Activated CD8-positive, alpha-beta memory T cell treated with anti-CD3 and anti-CD28 coated beads for 4 hours (primary cell): ENCODE data around the gene CDRT4.
"Not testable (repeated sequence)": the region's sequence is repeated elsewhere in the genome, so short reads cannot be mapped to it uniquely, and the experiment has no call there.

ENCODE experiments used
- DNase-seq, 2 donors: peaks; one replicate each; pipeline ENCODE4 v3.0.0-alpha.2; 2020; ENCODE audit warnings: low read depth in 2 of 2

The CDRT4 gene

GRCh38 chr17:15456972-15457722, 10.3 kb downstream of the CDRT4 start:
- no peak for DNase-seq

- DNase-seq, result no peak
Measured at GRCh38 chr17:15456496-15456895, 10.9 kb downstream of the CDRT4 start.

DNA sequence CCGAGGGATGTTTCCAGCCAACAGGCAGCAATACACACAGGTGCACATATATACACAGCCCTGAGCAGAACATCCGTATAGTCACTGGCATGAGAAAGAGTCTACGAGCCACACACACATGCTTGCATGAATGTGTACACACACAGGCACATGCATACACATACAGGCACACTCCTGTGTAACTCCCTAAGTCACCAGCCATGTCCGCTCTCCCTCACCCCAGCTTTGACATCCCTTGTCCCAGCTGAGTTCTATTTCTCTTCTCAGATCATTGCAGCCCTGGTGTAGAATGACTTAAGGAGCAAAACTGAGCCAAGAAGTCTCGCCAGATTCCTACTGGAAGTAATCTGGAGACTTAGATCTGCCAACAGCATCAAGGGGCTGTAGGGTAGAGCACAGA, 13.1 kb downstream of the CDRT4 start:
- no peak for DNase-seq

GRCh38 chr17:15453782-15454181, 13.6 kb downstream of the CDRT4 start:
- DNase-seq, result no peak

GRCh38 chr17:15453246-15453645, 14.2 kb downstream of the CDRT4 start:
- DNase-seq, result no peak

GRCh38 chr17:15452746-15453145, 14.7 kb downstream of the CDRT4 start:
- DNase-seq, result no peak

DNA sequence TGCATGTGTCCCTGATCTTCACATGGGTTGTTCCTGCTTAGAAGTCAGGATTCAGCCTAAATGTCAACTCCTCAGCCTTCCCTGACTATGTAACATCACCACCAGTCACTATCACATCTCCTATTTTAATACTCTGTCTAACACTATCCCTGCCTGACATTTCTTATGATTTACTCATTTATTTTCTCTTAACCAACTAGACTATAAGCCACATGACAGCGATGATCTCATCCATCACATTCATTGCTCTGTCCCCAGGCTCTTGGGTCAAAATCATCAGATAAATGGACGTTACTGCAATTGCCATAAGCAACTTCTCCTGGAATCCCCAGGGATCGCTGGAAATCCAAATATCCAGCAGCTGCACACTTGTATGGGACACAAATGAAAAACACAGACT, 15.7 kb downstream of the CDRT4 start:
- no peak for DNase-seq

DNA sequence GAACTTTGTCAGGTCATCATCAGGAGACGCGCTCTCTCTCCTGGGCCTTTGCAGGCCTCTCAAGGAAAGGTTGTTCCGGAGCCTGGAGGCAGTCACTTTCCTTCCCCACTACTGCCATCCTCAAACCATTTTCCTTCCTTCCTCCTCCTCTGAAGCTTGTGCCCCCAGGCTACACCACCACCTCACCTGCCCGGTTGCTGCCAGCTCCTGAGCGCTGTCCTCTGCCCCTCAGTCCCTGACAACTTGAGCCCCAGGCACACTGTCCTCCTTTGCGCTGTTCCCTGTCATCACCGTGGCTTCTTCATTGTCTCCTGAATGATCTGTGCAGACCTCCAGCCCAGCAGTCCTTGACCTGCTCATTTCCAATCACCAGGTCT, 18.9 kb downstream of the CDRT4 start:
- no peak for DNase-seq

- DNase-seq, result no peak
Measured at GRCh38 chr17:15447928-15448579, 19.4 kb downstream of the CDRT4 start.

GRCh38 chr17:15446036-15446435, 21.4 kb downstream of the CDRT4 start:
- DNase-seq, result no peak

- DNase-seq, result no peak
Measured at GRCh38 chr17:15444805-15445204, 22.6 kb downstream of the CDRT4 start.

DNA sequence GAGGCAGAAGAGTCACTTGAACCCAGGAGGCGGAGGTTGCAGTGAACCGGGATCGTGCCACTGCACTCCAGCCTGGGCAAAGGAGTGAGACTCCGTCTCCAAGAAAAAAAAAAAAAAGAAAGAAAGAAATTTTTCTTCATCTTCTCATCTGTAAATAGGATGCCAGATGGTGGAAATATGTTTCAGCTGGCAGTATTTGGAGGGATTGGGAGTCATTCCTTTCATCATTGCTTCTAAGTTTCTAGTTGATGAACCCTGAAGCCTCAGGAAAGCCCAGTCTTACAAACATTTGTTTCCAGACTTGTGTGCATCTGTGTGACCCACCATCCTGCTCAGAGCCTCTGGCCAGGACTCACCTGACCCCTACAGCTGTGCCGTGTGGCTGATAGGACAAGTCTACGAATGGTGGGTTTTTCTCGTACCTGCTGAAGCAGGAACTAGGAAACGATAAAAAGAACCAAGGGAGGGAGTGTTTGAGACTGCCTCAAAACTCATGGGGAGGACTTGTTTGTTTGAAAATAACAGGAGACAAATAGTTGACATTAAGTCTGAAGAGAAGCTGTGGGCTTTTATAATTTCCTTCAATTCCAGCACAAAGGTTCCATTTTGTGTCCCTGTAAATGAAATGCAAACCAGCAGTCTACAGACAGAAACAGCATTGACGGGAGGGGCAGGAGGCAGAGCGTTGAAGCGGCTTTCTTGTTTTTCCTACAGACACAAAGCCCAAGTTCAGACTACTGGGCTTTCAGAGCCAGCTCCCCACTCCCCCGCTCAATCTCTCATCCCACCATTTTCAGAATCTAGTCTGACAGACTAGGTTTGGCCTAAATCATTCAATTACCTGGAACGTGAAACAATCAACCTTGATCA, 24.9 kb downstream of the CDRT4 start:
- no peak for DNase-seq

DNA sequence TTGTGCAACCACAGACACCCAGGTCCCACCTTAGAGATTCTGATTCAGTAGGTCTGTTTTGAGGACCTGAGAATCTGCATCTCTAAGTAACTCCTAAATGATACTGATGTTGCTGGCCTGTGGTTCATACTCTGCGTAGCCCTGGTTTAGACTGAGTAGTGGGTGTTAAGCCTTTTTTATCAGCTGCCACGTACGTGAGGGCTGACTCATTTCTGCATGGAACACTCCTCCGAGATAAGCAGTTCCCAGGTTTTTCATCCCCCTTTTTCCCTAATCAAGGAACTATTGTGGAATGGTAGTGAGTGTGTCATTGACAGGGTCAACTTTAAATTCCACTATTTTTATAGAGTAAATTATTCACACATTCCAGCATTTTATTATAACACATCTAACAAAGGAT, 26.1 kb downstream of the CDRT4 start:
- DNase-seq, result no peak

DNA sequence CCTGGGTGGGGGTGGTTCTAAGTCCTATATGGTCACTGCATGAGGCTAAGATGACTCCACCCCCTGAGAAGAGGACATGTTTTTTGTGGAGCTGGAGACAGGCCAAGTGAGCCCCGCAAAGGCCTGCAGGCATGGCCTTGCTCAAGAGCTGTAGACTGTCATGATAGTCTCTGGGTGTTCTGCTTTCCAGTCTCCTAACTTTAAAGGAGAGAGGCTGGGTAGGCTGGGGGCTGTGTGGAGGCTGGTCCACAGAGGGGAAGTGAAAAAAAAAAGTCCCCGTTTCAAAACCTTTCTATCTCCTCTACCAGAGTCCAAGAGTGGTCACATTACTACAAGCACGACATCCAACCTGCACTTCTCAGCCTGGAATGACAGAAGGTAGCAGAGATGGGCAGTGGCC, 27.1 kb downstream of the CDRT4 start:
- DNase-seq, result no peak

GRCh38 chr17:15439205-15439985, 28.0 kb downstream of the CDRT4 start:
- not testable (repeated sequence) for DNase-seq

DNA sequence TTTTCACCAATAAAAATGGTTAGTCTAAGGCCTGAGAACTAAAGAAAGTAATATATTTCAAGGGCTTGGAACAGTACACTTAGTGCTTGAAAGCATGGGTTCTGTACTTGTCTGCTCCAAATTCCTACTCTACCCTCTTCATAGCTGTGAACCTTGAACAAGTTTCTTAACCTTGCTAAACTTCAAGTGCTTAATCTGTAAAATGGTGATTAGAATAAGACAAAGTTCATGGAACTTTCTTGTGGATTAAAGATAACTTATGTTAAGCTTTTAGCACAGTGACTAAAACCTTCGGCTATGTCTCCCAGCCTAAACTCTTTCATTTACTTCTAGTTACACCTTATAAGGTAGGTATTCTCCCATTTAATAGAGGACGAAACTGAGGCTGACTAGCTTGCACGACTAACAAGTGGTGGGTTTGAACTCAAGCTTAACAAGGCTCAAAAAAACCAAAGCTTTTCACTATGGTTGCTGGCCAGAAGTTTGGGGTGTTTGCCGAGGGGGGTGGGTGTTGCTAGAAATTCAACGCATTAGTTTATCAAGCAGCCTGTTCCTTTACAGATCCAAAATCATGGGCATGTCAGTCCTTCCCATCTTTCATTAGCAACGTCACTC, 28.8 kb downstream of the CDRT4 start:
- DNase-seq, result no peak

DNA sequence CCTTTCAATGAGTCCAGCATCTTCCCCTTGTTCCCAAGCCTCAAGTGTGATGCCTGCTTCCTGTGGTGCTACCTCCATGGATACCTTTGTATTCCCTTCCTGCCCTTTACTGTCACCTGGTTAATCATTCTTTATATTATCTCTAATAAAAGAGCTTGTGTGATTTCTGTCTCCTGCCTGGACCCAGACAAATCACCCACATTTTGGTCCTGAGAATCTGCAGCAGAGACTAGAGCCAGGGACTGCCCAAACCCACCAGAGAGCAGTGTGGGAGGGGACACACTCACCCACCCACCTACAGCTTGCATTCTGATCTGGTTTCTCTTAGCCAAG, 30.2 kb downstream of the CDRT4 start:
- DNase-seq, result no peak

DNA sequence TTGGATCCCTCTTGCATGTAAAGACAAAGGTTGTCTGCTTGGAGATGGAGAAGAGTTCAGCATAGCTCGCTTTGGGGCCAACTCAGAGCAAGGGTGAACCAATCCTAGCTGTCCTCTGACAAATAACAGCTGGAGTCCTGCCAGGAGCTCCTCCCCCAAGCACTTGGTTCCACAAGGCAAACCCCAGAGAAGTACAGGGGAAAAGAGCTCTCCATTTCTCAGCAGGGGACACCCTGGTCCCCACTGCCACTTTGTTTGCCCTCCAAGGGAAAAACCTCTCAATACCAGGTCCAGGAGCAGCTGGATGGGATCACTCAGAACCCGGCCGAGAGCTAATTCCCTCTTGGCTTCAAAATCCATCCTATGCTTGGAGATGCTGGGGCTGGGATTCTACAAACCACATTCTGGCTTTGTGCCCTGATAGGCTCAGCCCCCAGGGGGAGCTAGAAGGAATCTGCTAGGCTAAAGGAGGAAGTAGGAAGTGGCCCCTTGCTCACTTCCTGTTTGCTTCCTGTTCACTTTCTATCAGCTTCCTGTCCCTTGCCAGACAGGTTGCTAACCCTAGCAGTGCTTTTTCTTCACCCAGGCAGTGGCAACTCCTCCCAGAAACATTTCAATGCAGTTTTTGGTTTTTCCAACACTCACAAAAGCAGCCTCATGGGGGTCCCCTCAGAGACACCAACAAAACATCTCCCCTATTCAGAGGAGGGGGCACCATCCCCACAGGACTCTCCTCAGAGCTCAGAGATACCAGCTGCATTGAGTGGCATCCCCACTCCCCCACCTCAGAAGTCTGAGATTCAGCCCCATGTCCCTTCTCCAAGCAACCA, 30.7 kb downstream of the CDRT4 start:
- DNase-seq, result no peak

GRCh38 chr17:15434956-15435355, 32.5 kb downstream of the CDRT4 start:
- DNase-seq, result no peak

DNA sequence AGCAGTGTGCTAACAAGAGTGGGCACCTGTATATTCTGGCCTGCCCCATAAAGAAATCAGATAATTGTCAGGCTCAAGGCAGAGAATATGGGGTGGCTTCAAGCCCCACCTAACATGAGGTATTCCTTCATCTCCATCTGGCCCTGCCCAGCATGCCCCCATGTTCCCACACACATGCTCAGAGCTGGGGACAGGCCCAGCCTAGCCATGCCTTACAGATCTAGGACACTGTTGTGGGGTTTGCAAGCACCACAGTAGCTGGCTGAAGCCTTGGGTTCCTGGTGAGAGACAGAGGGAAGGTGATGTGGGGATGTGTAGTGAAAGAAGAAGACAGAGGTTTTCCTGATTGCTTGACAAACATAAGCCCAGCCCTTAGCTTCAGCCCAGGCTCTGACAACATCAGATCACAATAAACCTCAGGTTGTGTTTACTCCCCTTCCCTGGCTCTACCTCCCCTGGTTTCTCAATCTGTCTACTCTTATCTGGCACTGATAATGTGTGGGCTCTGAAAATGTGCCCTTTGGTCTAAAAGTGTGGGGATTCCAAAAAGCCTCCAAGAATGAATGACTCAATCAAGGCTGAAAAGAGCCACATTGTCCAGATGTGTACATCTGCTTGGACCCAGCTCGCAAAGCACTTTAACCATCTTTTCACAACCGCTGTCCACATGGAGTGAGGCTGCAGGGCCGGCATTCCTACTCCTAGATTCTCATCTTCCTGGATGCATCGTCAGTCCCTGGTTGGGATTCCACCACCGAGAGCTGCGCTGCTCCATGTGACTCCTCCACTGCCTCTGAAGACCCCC, 34.4 kb downstream of the CDRT4 start:
- no peak for DNase-seq
